GM21723 (cell line): ENCODE measurements around the gene RSPO3.

ENCODE experiments used
- ATAC-seq: cut with Tn5 transposase; IDR thresholded peaks from one replicate; pipeline ENCODE4 v1.9.1; 2021; ENCODE audit warnings: mild to moderate bottlenecking, moderate library complexity; ENCODE audit not compliant: unreplicated experiment

The RSPO3 gene

DNA sequence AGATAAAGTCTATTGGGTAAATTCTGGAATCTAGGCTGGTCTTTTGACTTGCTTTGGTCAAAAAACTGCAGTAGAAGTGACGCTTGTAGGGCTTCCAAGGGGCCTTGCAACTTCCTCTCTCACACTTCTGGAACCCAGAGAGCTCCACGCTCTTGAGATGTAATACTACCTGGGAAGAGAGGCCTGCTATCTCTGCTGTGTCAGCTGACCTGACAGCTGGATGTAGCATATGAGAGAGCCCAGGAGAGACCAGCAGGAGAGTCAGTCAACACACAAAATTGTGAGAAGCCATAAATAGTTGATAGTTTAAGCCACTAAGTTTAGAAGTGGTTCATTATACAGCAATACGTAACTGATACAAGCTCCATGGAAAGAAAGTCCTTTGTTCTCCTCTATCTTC lies 7.8 kb upstream of the RSPO3 start:
- no peak for ATAC-seq

DNA sequence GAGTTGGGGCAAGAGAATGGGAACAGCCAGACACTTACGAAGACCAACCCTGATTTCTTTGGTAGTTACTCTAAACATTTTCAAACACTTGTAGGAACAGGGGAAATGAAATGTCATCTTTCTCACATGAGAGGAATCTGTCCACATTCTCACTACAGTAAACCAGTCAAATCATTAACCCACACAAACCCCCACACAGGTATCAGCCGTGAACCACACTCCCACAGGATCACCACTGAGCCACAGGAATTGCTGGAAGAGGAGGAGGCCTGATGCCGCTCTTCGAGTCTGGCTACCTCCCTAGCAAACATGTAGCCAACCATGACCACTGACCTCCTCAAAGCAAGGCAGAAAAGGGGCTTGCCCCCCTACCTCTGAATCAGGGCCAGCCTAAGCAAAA lies 6.9 kb upstream of the RSPO3 start:
- no peak for ATAC-seq

DNA sequence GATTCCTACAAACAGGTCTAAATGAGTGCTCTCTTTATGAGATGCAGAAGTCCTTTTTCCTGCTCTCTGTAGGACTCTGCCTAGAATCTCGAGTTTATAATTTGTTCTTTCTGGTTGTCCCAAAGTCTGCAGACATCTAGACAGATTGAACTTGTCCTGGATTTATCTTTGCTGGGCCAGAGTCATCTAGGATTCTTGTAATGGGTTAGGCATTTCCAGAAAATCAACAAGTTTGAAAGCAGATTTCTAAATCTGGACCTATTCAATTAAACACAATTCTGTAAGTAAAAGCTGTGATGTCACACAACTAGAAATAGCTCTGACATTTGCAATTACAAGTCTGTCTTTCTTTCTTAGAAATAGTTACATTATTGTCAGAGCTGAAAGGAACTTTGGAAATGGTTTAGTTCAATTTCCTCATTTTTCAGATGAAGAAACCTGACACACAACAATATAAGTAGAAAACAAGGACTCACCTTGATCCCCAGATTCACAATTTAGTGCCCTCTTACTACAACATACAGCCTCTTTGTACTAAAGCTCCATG lies 4.2 kb upstream of the RSPO3 start:
- no peak for ATAC-seq

DNA sequence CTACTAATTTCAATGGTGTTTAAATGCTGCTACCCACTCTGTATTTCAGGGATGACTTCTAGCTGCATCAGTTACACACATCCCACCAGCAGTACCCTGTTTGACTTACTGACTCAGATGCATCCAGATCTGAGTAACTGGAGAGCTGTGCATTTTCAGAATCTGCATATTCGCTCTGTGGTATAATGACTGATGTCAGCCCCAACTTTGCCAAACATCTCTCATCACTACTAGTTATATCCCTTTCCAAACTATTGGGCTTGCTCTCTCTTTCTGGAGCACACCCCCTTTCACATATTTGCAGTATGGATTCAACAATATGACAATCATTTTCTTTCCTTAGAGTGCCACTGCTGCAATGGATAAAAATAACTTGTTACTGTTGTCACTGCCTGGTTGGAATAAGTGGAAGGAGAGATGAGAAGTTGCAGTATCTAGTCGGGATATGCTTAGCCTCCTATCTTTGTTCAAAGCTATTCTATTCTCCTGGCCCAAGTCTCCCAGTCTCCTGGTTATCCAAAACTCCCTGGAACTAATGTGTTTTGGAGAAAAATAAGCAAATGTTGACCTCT lies 3.3 kb upstream of the RSPO3 start:
- no peak for ATAC-seq

DNA sequence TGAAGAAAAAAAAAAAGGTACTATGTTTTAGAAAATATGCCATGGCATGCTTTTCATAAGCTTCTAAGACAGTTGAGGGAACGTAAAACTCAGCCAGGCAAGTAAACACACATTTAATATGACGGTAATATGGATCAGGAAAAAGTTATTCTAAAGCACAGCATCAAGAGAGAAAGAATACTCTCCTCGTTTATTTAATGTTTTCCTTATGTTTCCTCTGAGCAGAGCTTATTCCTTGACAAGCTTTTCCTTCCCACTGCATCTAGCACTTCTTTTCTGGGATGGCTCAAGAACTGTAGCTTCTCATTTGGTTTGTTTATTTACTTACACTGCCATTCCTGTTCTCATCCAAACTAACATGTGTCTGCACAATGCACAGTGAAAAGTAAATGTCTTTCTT lies 2.7 kb upstream of the RSPO3 start:
- no peak for ATAC-seq

DNA sequence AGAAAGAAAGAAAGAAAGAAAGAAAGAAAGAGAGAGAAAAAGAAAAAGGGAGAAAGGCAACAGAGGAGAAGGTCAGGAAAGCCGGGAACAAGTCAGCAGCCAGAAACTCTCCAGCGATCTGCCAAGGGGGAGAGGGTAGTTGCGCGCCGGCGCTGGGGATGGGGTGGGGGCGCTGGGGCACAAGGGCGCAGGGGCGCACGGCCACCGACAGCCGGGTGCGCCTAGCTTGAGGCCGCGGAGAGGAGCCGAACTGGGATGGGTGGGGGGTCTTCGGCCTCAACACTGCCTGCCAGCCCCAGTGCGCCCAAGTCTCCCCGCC lies 533 bp upstream of the RSPO3 start:
- no peak for ATAC-seq

DNA sequence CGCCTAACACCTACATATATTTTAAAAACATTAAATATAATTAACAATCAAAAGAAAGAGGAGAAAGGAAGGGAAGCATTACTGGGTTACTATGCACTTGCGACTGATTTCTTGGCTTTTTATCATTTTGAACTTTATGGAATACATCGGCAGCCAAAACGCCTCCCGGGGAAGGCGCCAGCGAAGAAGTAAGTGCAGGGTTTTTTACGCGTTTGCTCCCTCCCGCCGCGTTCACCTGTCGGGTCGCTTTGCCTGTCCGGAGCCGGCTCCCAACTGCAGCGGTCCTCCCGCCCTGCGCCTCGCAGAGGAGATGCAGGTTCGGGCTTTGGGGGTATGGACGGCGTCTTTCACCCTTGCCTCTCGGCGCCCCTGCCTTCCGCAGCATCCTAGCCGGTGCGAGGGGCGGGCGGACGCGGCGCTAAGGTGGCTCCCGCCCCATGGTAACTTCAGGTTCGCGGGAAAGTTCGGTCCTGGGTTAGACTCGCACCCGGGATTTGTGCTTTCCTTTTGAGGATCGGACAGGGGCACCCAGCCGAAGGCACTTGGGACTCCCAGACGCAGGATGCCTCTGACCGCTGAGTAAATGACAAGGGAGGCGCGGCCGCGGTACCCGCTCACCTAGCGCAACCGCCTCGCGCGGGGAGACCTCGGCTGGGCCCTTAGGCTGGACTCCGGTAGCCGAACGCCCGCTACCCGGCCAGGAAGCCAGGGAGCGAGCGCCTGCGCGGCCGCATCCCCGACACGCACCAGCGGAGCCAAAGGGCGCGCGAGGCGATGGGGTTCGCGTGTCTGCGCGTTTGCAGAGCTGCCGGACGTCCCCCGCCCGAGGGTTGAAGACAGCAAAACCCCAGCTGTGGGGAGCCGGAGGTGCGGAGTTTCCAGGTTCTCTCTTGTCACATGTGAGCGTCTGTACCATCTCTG lies 891 bp downstream of the RSPO3 start:
- ATAC-seq, result peak; percentile 44

DNA sequence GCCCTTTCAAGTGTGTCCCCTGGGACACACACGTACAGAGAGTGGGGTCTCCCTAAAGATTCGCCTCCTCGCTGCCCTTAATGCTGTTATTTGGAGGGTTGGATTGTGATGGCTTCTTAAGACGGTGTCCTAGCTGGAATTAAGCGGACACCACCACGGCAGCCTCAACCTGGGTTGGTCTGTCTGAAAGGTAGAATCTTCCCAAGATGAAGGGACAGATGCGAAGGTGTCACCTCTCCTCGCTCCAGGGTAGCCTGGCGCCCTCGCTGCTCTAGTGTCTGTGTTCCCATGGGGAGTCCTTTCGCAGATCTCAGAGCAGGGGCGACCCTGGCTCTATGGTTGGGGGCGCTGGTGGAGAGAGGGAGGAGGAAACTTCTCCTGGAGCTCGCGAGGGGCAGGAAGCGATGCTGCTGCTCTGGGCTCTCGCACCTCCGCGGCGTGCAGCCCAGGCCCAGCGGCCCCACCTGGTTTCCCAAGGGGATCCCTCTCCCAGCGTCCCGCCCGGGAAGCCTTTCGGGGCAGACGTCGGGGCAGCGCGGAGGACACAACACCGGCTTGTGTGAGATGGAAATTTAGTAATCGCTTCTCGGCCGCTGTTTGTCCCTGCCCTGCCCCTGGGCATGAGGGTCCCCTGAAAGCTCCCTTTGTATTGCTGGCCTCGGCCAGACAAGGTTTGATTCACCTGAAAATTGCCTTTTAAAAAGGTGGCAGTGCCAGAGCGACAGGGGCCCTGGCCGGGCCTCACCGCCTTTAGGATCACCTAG lies 1.7 kb downstream of the RSPO3 start:
- ATAC-seq, result peak; percentile 7

DNA sequence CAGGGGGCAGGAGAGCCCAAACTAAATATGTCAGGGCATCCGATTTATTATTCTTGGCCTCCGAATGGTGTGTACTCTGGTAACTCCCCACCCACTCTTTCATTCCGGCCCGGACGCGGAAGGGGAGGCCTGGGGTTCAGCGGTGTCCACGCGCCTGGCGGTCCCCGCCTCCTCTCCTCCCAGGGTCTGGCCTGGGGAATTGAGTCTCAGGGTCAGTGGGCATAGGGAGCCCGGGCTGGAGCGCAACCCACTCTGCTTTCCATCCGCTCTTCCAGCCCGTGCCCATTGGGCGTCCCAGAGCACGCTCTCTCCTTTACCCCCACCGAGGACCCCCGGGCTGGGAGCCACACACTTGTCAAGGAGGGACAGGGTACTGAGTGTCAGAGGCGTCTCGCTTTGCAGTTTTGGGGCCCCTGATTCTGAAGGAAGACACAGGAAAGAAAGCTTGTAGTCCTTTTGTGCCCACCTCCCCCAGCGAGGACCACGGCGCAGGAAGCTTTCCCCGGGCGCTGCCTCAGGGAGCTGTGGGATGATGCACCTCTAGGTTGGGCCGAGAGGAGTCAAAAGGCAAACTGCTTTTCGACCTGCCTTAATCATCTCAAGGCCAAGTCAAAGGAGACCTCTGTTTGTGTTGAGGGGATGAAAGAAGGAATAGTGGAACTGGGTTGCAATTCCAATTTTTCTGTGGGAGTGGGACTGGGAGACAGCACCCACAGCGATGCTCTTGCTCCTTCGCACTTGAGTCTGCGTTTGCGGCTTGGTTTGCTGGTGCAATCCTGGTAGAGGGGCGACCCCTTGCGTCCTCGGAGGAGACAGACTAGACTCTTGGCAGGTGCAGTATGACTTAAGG lies 2.5 kb downstream of the RSPO3 start:
- peak; percentile 82 for ATAC-seq

DNA sequence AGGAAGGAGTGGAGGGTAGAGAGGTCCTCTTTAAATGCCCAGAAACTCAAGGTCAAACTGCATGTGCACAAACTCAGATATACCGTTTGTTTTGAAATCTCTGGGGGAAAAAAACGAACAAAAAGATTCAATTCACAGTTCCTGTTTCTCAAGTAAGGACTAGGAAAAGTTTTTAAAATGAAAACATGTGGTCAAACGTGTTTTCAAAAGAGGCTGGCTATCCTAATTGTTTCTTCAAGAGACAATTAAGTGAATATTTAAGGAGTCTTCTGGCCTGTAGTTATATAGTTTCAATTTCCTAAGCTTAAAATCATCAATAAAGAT lies 3.1 kb downstream of the RSPO3 start:
- no peak for ATAC-seq

DNA sequence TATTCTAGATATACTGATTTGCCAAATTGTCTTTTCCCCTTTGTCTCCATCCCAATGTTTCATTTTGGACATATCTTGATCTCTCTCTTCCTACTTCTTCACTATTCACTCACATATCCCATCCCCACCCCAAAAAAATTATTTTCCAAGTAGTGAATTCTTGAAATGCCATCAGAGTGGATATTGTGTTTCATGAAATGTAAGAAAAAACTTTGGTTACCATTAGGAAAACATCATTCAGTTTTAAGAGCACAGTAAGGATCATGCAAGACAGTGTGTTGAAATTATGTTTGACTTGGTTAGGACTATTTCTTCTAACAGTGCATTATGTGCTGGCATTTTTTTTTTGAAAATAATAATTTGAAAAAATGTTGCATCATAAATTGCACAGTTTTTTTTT lies 5.7 kb downstream of the RSPO3 start:
- ATAC-seq, result no peak

DNA sequence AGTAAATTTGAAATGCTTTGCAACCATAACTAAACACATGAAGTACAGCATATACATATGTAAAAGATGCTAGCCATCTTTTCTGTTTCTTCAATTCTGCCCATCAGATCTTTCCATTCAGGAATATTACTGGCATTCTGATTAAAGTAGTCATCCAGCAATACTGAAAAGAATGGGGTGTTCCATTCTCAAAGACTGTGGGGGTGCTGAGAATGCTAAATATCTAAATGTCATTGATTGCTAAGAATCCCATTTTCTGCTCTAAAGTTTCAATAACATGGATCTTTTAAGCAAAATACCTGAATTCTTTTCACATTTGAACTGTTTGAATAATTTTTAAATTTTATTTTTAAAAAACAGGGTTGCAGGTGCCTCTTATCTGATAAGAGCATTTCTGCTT lies 6.2 kb downstream of the RSPO3 start:
- ATAC-seq, result no peak

DNA sequence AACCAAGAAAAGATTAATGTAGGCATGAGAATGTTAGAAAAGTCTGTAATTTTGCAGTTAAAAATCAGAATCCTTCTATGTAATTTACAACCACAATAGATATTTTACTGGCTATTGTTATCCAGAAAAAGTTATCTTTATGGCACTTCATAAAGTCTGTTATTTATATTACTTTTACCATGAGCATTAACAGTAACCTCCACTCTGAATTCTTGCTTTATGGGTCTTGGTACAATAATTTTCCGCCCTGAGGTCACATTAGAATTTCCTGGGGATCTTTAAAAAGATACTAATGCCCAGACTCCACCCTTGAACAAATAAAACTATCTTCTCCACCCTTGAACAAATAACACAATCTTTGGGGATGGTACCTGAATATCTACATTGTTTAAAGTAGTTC lies 9.6 kb downstream of the RSPO3 start:
- no peak for ATAC-seq

DNA sequence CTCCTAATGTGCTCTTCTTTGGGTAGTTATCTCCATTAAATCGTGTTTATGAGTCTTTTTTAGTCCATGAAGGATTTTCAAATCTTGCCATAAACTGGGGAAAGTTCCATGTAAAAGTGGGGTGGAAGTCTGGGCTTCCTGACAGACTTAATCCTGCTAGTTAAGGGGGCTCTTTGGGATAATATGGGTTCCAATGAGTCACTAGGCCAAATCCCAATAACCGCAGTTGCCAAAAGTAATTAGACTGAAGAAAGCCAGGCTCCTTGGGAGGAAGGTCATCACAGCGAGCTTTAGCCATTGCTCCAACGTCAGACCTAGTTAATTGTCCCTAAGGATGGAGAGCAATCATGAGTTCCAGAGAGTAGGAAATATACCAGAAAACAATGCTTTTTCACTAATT lies 10.8 kb downstream of the RSPO3 start:
- no peak for ATAC-seq

DNA sequence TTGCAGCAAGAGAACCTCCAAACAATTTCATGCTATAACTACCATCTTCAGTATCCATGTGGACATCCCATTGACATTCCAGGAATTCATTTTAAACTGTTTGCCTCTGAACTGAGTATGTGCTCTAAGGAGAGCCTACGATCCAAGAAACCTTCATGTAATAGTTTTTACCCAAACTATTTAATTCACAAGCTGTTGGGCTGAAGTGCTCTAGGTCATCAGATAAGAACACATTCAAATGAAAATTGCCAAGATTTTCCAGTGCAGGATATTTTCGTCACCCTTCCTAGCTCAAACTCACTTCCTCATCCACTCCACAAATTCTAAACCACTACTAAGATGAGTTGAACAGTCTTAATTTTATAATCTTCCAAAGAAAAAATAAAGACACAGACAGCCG lies 12.8 kb downstream of the RSPO3 start:
- ATAC-seq, result no peak

DNA sequence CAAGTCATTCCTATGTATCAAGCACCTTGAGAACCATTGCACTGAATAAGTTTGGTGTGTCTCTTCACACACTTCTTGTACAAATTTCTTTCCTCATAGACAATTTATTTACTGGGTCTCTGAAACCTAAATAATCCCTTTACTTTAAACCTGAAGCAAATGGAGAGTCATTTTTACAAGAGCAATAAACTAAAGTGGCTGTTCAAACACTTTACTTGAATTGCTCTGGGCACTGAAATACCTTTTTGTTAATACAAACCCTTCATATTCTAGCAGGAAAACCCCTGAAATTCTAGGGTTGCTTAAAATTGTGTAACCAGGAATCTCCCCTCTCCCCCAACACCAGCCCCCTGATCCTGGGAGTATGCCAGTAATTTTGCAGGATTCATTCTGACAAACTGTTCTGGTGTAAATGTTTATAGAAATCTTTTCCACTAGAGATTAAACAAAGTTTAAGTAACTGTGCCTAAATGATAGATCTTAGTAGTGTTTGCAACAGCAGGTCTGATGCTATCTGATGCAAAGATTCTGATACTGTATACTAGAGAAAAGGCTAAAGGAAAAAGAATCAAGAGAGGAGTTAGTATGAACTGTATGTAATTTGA lies 13.4 kb downstream of the RSPO3 start:
- no peak for ATAC-seq

DNA sequence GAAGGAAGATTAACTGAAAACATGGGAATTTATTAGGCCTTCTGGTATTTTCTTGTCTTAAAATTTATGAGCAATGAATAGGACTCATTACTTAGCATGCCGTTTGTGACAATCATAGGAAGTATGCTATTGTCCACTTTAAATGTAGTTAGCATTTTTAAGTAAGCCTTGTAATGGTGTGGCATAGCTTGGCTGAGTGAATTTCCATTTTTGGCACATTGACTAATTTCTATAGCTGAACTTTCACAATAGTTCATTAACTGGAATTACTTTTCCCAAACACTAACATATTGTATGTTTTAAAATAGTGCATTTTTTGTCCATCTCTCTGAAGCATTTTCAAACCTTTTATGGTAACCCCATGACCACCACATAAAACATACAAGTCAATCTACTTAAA lies 15.7 kb downstream of the RSPO3 start:
- no peak for ATAC-seq

DNA sequence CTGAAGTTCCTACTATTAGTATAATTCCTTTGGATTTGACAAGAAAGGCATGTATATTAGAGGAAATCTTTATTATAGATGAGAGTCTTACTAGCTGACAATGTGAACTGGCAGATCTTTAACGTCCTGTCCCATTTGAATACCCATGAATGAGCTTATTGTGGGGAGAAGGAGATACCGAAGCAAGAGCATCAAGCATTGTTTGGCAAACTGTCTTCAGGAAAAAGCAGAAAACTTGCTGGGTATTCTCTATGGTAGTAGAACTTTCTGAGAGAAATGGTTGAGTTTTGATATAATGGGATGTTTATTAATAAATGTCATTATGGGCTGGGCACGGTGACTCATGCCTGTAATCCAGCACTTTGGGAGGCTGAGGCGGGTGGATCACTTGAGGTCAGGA lies 18.3 kb downstream of the RSPO3 start:
- ATAC-seq, result no peak

DNA sequence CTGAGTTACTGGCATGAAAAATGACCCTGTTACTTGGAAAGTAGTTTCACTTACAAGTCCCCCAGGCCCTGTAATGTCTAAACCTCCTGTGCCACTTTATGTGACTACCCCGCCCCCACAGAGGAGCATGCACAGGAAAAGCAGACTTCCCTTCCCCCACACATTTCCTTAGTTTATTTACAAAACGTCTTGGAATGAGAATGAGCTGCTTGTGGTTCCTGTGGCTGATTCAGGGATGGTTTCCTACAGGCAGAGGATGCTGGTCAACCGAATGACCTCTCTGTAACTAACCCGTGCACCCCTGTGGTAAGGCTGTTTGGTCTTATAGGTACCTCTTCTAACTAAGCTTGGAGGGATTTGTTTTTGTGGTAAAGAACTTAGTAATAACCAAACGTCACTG lies 28.5 kb downstream of the RSPO3 start:
- no peak for ATAC-seq

DNA sequence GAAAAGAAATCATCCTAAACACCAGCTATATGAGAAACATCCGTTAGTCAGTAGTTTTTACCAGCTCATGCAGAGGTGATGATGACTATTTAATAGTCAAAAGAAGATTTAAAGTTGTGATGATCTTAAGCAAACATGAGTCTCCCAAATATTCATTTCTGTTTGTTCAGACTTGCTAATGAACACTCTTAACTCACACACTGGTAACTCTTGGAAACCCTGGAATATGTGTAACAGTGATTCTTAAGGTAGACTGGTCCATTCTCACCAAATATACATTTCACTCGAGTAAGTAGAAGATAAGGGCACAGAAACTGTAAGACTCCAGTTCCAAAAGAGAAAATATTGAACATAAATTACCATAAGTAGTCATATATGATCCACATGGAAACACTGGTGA lies 29.1 kb downstream of the RSPO3 start:
- no peak for ATAC-seq

DNA sequence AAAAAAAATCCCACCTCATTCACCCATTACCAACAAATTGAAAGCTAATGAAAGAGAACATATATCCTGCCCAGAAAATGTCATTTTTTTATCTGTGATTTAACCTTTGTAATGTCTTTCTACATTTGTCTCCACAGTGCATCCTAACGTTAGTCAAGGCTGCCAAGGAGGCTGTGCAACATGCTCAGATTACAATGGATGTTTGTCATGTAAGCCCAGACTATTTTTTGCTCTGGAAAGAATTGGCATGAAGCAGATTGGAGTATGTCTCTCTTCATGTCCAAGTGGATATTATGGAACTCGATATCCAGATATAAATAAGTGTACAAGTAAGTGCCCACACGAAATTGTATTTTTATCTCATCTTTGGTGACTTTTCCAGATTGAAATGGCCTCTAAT lies 30.0 kb downstream of the RSPO3 start:
- ATAC-seq, result no peak
